NCI-H1930 (cell line): ENCODE measurements around the gene ANGEL1.

ENCODE experiments used
- DNase-seq, 2 experiments: peaks; one replicate each; lab custom pipeline; 2025; lab: John Stamatoyannopoulos, UW

ANGEL1 gene

GRCh38 chr14:76779221-76780057, 33.2 kb downstream of the ANGEL1 start:
- DNase-seq: no peak

- no peak for DNase-seq
Measured at GRCh38 chr14:76778546-76779215, 34.0 kb downstream of the ANGEL1 start.

- no peak for DNase-seq
Measured at GRCh38 chr14:76777721-76778120, 35.0 kb downstream of the ANGEL1 start.

- DNase-seq: no peak
Measured at GRCh38 chr14:76776428-76777251, 36.0 kb downstream of the ANGEL1 start.

GRCh38 chr14:76775695-76776427, 36.8 kb downstream of the ANGEL1 start:
- DNase-seq: no peak

- no peak for DNase-seq
Measured at GRCh38 chr14:76774821-76775694, 37.6 kb downstream of the ANGEL1 start.

- no peak for DNase-seq
Measured at GRCh38 chr14:76773956-76774820, 38.5 kb downstream of the ANGEL1 start.

- DNase-seq: no peak
Measured at GRCh38 chr14:76773188-76773885, 39.3 kb downstream of the ANGEL1 start.

- no peak for DNase-seq
Measured at GRCh38 chr14:76772300-76773187, 40.1 kb downstream of the ANGEL1 start.

GRCh38 chr14:76771437-76771980, 41.2 kb downstream of the ANGEL1 start:
- DNase-seq: no peak

GRCh38 chr14:76770521-76771436, 41.9 kb downstream of the ANGEL1 start:
- DNase-seq: no peak

GRCh38 chr14:76769636-76770292, 42.9 kb downstream of the ANGEL1 start:
- no peak for DNase-seq

GRCh38 chr14:76768671-76769500, 43.8 kb downstream of the ANGEL1 start:
- DNase-seq: no peak

GRCh38 chr14:76767681-76768656, 44.7 kb downstream of the ANGEL1 start:
- DNase-seq: no peak
